Uterus (tissue), 2 donors: ENCODE measurements around the gene AFG1L.

ENCODE experiments used
- POLR2A ChIP-seq, 2 donors: fragments of 450-650 bp; IDR thresholded peaks; one replicate each; pipeline ENCODE4 v1.6.1; 2016; ENCODE audit warnings: antibody characterized with exemption in 2 of 2, mild to moderate bottlenecking in 1 of 2, moderate library complexity in 1 of 2
- TF ChIP-seq, protein P1 (sequence below), 4 experiments: fragments of 200-600 bp in 2 of 4; fragments of 450-650 bp in 2 of 4; sonication (generic) in 2 of 4; IDR thresholded peaks; one replicate each; pipeline ENCODE4 v1.5.1; 2016 to 2019; ENCODE audit warnings: antibody characterized with exemption in 4 of 4, mild to moderate bottlenecking in 2 of 4, moderate library complexity in 1 of 4

DNA sequence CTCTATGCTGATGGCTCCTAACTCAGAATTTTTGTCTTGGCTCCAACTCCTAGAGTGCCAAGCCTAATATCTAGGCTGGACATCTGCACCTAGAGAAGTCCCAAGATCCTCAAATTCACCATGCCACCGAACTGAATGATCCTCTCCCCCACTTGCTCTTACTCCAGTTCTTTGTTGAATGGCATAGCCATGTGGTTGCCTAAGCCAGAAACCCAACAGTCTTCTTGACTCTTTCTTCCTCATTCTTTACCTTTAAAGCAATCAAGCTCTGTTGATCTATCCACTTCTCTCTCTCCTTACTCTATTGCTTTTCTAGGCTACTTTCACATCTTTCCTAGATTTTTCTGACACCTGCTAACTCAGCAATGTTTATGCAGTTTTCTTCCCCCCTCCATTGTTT is 139.4 kb downstream of the AFG1L start:
- TF ChIP-seq, protein P1, sequence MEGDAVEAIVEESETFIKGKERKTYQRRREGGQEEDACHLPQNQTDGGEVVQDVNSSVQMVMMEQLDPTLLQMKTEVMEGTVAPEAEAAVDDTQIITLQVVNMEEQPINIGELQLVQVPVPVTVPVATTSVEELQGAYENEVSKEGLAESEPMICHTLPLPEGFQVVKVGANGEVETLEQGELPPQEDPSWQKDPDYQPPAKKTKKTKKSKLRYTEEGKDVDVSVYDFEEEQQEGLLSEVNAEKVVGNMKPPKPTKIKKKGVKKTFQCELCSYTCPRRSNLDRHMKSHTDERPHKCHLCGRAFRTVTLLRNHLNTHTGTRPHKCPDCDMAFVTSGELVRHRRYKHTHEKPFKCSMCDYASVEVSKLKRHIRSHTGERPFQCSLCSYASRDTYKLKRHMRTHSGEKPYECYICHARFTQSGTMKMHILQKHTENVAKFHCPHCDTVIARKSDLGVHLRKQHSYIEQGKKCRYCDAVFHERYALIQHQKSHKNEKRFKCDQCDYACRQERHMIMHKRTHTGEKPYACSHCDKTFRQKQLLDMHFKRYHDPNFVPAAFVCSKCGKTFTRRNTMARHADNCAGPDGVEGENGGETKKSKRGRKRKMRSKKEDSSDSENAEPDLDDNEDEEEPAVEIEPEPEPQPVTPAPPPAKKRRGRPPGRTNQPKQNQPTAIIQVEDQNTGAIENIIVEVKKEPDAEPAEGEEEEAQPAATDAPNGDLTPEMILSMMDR (IDR thresholded peaks at IDR 0.05), result no peak
- no peak for TF ChIP-seq POLR2A (IDR thresholded peaks at IDR 0.05)
